ENCODE measurements around the gene FAM98B. TPM values are rescaled to one million over a fixed set of nuclear protein-coding genes. Genes with fewer than 3 reads are reported as not detected.

Gene FAM98B
- total RNA-seq, 2 donors from 2014 or later: 16.1 to 25.0 TPM

- no peak for DNase-seq
- peak; percentile 60 to 79 for ATAC-seq
- intact Hi-C loops (cut with DNase I): no loop called here
Observed at GRCh38 chr15:38531509-38531908, 77.6 kb downstream of the FAM98B start.

DNA sequence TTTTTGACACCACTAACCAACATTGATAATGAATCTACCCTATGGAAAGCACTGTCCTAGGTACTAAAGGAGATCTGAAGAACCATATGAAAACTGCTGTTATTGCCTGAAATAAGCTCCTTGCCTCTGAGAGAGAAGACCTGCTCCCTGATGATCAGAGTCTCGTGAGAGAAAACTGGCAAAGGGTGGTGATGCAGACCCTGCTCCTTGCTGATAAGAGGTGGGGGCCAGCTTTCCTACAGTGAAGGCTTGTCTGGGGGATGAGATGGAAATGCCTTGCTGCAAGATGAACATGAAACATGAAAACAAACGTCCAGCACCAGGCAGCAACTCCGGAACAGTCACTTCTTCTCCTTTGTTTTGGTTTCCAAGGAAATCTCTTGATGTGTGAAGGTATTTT, 78.8 kb downstream of the FAM98B start:
- DNase-seq: no peak
- ATAC-seq: no peak
- intact Hi-C loops (cut with DNase I): no loop called here

GRCh38 chr15:38533416-38533915, 79.5 kb downstream of the FAM98B start:
- intact Hi-C loops (cut with DNase I): no loop called here
- ATAC-seq: no peak
- no peak for DNase-seq

DNA sequence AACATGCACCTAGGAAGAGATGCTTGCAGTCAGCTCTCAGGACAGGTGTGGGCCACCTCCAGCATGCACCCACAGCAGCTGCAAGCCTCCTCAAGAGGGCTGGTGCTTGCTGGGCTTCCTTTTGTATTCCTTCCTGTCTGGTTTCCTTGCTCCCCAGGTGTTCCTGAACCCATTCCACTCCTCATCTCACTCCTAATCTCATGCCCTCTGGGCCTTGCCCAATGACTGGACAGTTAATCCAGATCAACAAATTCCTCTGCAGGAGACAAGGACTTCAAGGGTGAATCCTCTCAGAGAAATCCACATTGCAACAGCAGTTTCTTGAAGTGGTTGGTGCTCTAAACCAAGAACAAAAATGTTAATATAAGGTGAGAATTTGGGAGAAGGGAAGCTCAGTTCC, 80.0 kb downstream of the FAM98B start:
- intact Hi-C loops (cut with DNase I): no loop called here
- DNase-seq: no peak
- no peak for ATAC-seq

DNA sequence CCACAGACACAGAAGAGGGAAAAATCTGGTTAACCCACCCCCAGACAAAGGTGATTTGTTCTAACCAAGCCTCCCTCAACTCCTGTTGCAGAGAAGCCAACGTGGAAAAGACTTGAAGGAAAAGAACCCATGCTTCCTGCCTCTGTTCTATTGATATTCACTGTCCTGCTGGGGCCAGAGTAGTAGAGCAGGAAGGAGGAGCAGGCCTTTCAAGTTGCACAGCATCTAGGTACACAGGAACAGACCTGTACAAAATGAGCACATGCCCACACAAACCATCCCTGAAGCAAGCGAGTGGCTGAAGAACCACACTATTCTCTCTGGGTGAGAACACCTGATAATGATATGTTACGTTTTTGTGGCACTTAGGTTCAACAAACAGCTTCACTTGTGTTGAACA, 80.8 kb downstream of the FAM98B start:
- intact Hi-C loops (cut with DNase I): no loop called here
- ATAC-seq (no peak), DNase-seq (no peak)

DNA sequence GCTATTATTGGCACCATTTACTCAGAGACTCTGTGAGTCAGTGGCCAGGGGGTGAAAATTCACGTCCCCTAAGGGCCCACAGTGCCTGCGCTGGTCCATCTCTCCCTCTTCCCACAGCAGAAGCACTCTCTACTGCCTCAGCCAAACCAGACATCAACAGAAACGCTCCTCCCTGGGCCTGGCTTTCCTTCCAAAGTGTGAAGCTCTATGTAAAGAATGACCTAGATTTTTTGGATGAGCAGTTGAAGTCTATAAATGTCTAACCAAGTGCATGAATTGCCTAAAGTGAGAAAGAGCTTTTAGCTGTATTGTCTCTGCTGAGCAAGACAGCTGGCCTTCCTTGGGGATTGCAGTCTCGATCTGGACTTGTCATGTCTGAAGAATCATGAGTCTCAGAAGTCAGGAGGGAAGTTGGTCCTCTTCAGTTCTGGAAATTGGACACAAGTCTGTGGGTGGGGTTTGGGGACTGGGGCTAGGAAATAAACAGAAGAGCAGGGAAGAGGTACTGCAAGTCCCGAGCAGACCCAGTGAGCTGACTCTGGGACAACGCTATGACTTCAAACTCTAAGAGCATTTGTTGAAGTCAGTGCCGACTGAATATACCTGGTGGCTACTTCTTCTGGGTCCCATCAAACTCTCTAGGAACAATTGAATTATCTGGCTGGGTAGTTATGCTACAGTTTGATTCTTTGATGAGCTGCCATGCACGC, 81.7 kb downstream of the FAM98B start:
- DNase-seq: no peak
- ATAC-seq: peak; percentile 35 to 76
- intact Hi-C loops (cut with DNase I): no loop called here

GRCh38 chr15:38536201-38536676, 82.3 kb downstream of the FAM98B start:
- DNase-seq (peak; percentile 70), ATAC-seq (peak; percentile 60 to 81)
- intact Hi-C loops (cut with DNase I): no loop called here

Other genes starting within 250 kb of the FAM98B start
- gene SPRED1, start 201.3 kb upstream of the FAM98B start, total RNA-seq: 10 to 100 TPM; 16.1 to 19.9 TPM
- gene RASGRP1, start 110.7 kb downstream of the FAM98B start, total RNA-seq: 1 to 10 TPM; 1.0 to 1.6 TPM

Data from left cardiac atrium (tissue), 4 donors.